ENCODE measurements around the gene TSPAN3.

TSPAN3 gene

GRCh38 chr15:77002954-77003912 is 67.7 kb downstream of the TSPAN3 start:
- peak; percentile 79 for DNase-seq

GRCh38 chr15:77002436-77002835 is 68.5 kb downstream of the TSPAN3 start:
- no peak for DNase-seq

DNA sequence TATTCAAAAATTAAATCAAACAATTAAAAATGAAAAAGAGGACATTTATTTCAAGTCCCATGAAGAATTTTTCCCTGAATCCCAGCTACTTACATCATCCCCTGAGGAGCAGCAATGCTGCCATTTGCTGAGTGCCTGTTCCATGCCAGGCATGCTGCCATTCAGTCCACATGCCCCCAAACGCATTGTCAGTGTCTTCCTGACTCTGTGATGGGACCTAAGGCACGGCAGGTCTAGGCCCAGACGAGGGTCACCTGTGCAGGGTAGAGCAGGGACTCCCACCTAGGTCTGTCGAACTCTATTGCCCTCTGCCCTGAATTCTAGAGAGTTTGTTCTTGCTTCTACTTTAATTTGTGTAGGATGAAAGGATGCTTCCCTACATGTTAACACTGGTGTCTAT is 68.9 kb downstream of the TSPAN3 start:
- DNase-seq = no peak

DNA sequence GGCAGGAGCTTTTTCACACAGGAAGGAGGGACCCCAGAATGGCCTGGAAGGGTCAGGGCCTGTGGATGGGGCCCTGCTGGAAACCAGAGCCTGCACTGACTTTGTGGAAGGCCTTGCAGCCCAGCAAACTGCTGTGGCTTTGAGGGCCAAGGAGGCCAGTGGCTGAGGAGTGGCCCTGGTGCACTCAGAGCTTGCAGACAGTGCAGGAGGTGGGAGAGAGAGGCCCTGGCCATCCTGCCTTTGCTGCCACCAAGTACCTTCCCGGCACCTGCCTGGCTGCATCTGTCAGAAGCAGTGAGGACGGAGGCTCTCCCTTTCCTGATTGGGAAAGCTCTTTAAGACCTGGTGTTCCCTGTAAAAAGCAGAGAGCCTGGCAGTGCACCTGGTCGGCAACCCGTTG is 69.6 kb downstream of the TSPAN3 start:
- no peak for DNase-seq

- no peak for DNase-seq
Measured at GRCh38 chr15:76999996-77000395, 70.9 kb downstream of the TSPAN3 start.

DNA sequence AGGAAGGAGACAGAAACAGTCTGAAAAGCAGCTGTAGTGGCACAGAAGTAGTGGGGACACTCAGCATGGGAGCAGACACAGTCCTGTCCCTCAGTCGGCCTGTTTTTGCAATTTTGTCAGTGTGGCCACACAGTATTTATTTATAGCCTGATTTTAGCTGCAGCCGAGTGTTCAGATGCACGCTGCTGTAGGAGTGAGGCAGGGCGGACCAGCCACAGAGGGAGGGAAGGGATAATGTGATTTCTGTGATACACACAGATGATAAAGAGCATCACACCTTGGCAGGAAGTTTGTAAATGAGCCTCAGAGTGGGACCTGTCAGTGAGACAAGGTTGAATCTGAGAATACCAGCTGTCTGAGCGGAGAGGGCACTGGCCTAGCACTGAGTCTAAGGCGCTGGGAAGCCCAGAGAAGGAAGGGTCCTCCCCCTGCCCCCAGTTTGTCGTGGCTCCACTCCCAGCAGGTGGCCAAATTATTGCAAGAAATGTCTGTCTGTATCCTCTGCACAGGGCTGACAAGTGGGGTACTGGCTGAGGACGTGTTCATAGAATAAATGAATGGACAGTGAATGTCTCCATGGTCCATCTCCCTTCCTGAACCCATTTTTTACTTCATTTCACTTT is 72.1 kb downstream of the TSPAN3 start:
- DNase-seq = no peak

GRCh38 chr15:76996526-76997401 is 74.1 kb downstream of the TSPAN3 start:
- peak; percentile 49 for DNase-seq

DNA sequence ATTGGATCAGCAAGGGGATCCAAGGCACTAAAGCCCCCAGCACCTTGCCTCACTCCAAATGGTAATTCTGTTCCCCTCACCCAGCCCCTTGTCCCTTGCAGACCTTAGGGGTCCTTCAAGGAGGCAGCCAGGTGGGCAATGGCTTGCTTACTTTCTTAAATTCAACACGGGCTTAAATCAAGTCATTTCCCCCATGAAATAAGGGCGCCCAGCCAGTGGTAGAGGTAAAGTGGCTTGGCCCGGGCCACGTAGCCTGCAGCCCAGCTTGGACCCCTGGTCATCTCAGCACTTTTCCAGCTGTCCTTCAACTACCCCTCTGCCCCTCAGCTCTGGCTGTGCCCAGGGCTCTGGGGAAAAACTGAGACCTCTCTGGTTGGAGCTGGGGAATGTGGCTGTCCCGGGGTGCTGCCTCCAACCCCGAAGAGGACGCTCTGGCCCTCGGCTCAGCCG is 74.8 kb downstream of the TSPAN3 start:
- DNase-seq = no peak

DNA sequence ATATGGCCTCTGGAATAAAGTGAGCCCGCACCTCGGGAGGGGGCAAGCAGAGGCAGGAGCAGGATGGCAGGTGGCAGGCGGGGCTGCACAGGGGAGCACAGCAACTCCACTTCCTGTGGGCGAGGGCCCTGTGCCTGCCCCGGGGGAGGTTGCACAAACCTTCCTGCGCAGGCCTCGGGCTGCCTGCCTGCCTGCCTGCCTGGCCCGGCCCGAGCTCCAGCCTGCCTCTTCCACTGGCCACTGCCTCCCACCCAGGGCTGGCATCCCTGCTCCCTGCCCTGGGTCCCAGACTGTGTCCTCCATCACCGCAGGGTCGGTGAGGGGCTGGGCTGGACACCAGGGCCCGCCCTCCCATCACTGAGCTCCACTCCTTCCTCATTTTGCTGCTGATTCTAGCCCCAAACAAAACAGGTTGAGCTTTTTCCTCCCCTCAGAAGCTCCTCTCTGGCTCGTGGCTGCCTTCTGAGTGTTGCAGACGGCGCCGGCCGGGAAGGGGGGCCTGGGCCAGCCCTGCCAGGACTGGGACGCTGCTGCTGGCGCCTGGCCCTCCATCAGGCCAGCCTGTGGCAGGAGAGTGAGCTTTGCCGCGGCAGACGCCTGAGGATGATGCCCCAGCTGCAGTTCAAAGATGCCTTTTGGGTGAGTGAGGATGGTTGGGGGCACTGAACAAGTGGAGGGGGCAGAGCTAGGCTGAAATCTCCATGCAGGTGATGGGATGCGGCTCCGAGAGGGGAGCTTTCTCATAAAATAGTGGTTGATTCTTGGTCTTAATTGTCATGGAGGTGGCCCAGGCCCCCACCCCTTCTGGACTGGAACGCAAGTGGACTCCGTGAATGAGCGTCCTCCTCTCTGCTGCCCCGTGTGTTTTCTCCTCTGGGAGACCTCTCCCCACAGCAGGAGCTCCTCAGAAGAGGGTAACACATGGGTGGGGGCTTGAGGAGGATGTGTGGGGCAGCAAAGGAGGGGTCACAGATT is 75.7 kb downstream of the TSPAN3 start, which contains the start of gene PSTPIP1:
Gene PSTPIP1, plus strand, starts transcription at position 156 of the 975 bp plus-strand sequence. Its CDS starts 448 bp downstream, at position 604.
- peak; percentile 74 for DNase-seq

DNA sequence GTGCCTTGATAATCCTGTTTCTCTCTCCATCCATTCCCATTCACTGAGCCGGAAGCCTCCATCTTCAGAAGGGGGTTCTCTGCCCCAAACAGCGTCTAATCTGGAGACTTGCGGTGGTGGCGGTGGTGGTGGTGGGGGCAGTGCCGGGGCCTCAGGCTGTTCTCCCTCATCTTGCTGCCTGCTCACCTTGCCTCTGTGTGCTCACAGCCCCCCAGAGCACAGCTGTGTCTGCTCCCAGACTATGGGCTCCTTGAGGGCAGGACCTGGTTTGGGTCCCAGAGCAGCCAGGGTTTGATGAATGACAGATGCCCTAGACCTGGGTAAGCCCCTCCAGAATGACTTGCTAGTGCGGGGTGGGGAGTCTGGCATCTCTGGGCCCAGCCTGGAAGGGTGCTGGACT is 76.4 kb downstream of the TSPAN3 start:
- DNase-seq = no peak

- peak; percentile 48 for DNase-seq
Measured at GRCh38 chr15:76994001-76994400, 76.9 kb downstream of the TSPAN3 start.

DNA sequence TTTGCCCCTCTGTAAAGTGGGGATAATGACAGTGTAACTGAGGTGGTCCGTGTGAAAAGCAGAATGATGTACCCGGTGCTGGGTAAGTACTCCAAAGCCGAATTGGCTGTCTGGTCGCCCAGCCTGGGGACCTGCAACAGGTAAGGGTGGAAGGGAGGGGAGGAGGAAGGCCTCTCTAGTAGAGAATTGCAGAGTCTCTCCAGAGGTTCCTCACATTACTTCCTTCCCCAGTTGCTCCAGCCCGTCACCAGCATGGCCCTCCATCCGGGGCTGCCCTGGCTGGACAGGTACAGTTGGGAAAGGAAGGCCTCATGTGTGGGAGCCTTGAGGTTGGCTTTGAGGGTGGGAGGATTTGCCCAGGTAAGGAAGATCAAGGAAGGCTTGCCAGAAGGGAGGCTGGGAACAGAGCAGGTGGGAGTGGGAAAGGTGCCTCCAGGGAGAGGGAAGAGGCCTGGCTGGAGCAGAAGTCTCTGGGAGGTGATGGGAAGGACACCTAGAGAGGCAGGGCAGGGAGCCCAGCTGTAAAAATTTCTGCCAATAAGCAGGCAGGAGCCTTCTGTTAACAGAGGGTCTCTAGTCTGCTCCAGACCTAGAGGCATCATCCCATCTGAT is 77.7 kb downstream of the TSPAN3 start:
- DNase-seq = no peak

DNA sequence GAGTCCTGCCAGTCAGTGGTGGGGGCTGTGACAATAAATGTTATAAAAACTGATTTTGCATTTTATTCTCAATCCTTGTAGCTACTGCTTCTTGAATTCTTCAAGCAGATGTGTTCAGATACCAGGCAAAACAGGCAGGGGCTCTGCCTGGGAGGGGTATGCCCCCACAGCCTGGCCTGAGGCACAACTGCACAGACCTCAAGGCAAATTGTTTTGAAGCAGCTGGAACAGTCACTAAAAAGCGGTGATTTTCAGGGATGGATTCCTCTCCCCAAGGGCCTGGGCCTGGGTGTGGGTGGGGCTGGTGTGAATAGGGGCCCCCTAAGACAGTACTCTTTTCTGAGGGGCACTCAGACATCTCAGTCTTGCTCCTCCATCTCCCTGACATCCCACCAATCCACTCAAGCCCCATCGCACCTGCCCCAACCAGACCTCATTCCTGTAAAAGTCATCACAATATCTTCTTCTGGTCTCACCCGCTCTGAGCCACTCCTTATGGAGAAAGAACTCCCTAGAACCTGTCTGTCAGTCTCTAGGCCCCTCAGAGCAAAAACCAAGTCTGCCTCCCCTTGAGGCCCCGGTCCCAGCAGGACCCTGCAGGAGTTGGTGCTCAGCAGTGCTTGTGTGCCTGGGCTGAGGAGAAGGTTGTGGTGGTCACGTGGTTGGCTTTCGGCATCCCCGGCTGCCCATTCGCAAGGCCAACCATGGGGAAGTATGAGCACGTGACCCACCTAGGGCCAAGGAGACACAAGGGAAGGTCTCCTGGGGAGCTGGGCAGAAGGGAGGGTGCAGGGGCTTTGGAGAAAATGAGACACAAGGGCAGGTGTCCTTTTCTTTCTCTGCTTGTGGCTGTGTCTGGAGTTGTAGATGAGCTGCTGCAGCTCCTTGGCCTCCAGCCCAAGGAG is 78.9 kb downstream of the TSPAN3 start:
- DNase-seq = no peak
